GM23338 (cell line): ENCODE measurements around the gene CELA2B. TPM values are rescaled to one million over a fixed set of nuclear protein-coding genes. Genes with fewer than 3 reads are reported as not detected.

ENCODE experiments used
- ATAC-seq: fragments of 200-7000 bp; cut with Tn5 transposase; 3 replicates; pipeline ENCODE4 v1.9.1; 2020
- DNase-seq: peaks from one replicate; pipeline ENCODE4 v3.0.0-alpha.2; 2015; ENCODE audit warnings: low spot score
- H2AFZ ChIP-seq: fragments of 200-600 bp; sonication (generic); 2 replicates; pipeline ENCODE4 v1.8.0; 2016; ENCODE audit warnings: antibody characterized with exemption, mild to moderate bottlenecking, moderate library complexity
- H3F3A ChIP-seq: fragments of 200-600 bp; sonication (generic); replicated peaks from 2 replicates; pipeline ENCODE4 v1.8.0; 2017; ENCODE audit warnings: antibody characterized with exemption, mixed run types, low read depth
- H3K27ac ChIP-seq: fragments of 200-600 bp; sonication (generic); 2 replicates; pipeline ENCODE4 v1.6.1; 2016; ENCODE audit warnings: low read depth
- H3K27me3 ChIP-seq: fragments of 200-600 bp; sonication (generic); 2 replicates; pipeline ENCODE4 v1.8.0; 2016; ENCODE audit warnings: mild to moderate bottlenecking, mixed run types, moderate library complexity; ENCODE audit not compliant: insufficient read depth
- H3K36me3 ChIP-seq: fragments of 200-600 bp; sonication (generic); 2 replicates; pipeline ENCODE4 v1.8.0; 2016; ENCODE audit warnings: mild to moderate bottlenecking; ENCODE audit not compliant: insufficient read depth
- H3K4me1 ChIP-seq: fragments of 200-600 bp; sonication (generic); 2 replicates; pipeline ENCODE4 v1.8.0; 2016; ENCODE audit warnings: mild to moderate bottlenecking, moderate library complexity; ENCODE audit not compliant: insufficient read depth
- H3K4me2 ChIP-seq: fragments of 200-600 bp; sonication (generic); 2 replicates; pipeline ENCODE4 v1.7.1; 2017; ENCODE audit warnings: mixed run types
- H3K4me3 ChIP-seq: fragments of 200-600 bp; sonication (generic); 2 replicates; pipeline ENCODE4 v1.6.1; 2016; ENCODE audit warnings: mixed run types
- H3K79me2 ChIP-seq: fragments of 200-600 bp; sonication (generic); replicated peaks from 2 replicates; pipeline ENCODE4 v1.8.0; 2017; ENCODE audit warnings: mild to moderate bottlenecking; ENCODE audit not compliant: insufficient read depth
- H3K9me2 ChIP-seq: fragments of 200-600 bp; sonication (generic); 2 replicates; pipeline ENCODE4 v1.8.0; 2017; ENCODE audit not compliant: insufficient read depth
- H4K20me1 ChIP-seq: fragments of 200-600 bp; sonication (generic); replicated peaks from 2 replicates; pipeline ENCODE4 v1.8.0; 2017; ENCODE audit warnings: mild to moderate bottlenecking; ENCODE audit not compliant: insufficient read depth
- H3K27ac Mint-ChIP-seq: 2 replicates; pipeline ENCODE4 v1.8.0; 2020; ENCODE audit warnings: inconsistent platforms, mild to moderate bottlenecking, moderate library complexity, mixed read lengths
- H3K27me3 Mint-ChIP-seq: 3 replicates; pipeline ENCODE4 v1.8.0; 2022; ENCODE audit warnings: low read depth, mild to moderate bottlenecking, moderate library complexity, mixed read lengths, inconsistent platforms; ENCODE audit not compliant: insufficient read depth, poor library complexity
- H3K36me3 Mint-ChIP-seq: 3 replicates; pipeline ENCODE4 v1.8.0; 2021; ENCODE audit warnings: low read depth, mild to moderate bottlenecking, inconsistent platforms, moderate library complexity, mixed read lengths
- H3K4me1 Mint-ChIP-seq: 3 replicates; pipeline ENCODE4 v1.8.0; 2020; ENCODE audit warnings: mild to moderate bottlenecking, inconsistent platforms, mixed read lengths
- H3K4me3 Mint-ChIP-seq: 3 replicates; pipeline ENCODE4 v1.8.0; 2021; ENCODE audit warnings: moderate library complexity, mild to moderate bottlenecking, inconsistent platforms, mixed read lengths
- H3K9me3 Mint-ChIP-seq: 3 replicates; pipeline ENCODE4 v1.8.0; 2020; ENCODE audit warnings: moderate library complexity, mild to moderate bottlenecking, inconsistent platforms, mixed read lengths
- CREB1 ChIP-seq: fragments of 250-450 bp; sonication (Bioruptor Pico); IDR thresholded peaks from 2 replicates; pipeline ENCODE4 v1.5.0; 2020; ENCODE audit warnings: low read depth, mild to moderate bottlenecking, moderate library complexity
- CTCF ChIP-seq, 2 experiments: fragments of 200-600 bp in 1 of 2; sonication (generic) in 1 of 2; conservative IDR thresholded peaks; 2 replicates each; pipeline versions ENCODE4 v1.5.1 to v1.6.1; 2016 to 2017; ENCODE audit warnings: antibody characterized with exemption in 2 of 2, low read depth in 2 of 2, mild to moderate bottlenecking in 2 of 2, moderate library complexity in 1 of 2
- ETS1 ChIP-seq: IDR thresholded peaks from 2 replicates; pipeline ENCODE4 v1.6.1; 2016; ENCODE audit warnings: antibody characterized with exemption
- EZH2 ChIP-seq: fragments of 200-600 bp; sonication (generic); IDR thresholded peaks from one replicate; pipeline ENCODE4 v1.8.0; 2017; ENCODE audit warnings: antibody characterized with exemption, mild to moderate bottlenecking, low read depth; ENCODE audit not compliant: unreplicated experiment
- JUNB ChIP-seq: IDR thresholded peaks from one replicate; pipeline ENCODE4 v1.6.1; 2016; ENCODE audit warnings: antibody characterized with exemption; ENCODE audit not compliant: unreplicated experiment
- NANOG ChIP-seq: IDR thresholded peaks from 2 replicates; pipeline ENCODE4 v1.6.1; 2016; ENCODE audit warnings: antibody characterized with exemption, borderline replicate concordance
- POLR2AphosphoS5 ChIP-seq: IDR thresholded peaks from 2 replicates; pipeline ENCODE4 v1.6.1; 2016; ENCODE audit warnings: antibody characterized with exemption, low read depth
- STAT1 ChIP-seq: IDR thresholded peaks from one replicate; pipeline ENCODE4 v1.6.1; 2016; ENCODE audit warnings: antibody characterized with exemption; ENCODE audit not compliant: unreplicated experiment
- ZNF114 ChIP-seq: fragments of 250-450 bp; sonication (Bioruptor Pico); IDR thresholded peaks from 2 replicates; pipeline ENCODE4 v1.5.0; 2020; ENCODE audit warnings: mild to moderate bottlenecking, moderate library complexity
- ZNF331 ChIP-seq: fragments of 250-450 bp; sonication (Bioruptor Pico); IDR thresholded peaks from 2 replicates; pipeline ENCODE4 v1.5.0; 2020; ENCODE audit warnings: low read depth, mild to moderate bottlenecking, moderate library complexity
- ZNF462 ChIP-seq: fragments of 250-450 bp; sonication (Bioruptor Pico); IDR thresholded peaks from 2 replicates; pipeline ENCODE4 v1.5.0; 2020; ENCODE audit warnings: mild to moderate bottlenecking, moderate library complexity
- polyA plus RNA-seq: library from polyadenylated mRNA; unstranded; fragments of >200 nt; fragmentation: Nextera tagmentation; extraction: Ambion mirVana; gene quantifications from 2 replicates; pipeline ENCODE4 v1.2.1, GENCODE V29; 2016
- total RNA-seq: library from RNA; depleted of rRNA; stranded (reverse); fragments of >200 nt; shearing (Covaris generic); gene quantifications from 2 replicates; pipeline ENCODE4 v1.2.3, GENCODE V29; 2014

The CELA2B gene
- total and polyA plus RNA-seq, 2 experiments from 2014 or later = not detected

GRCh38 chr1:15526490-15527339, 50.8 kb downstream of the CELA2B start, which contains the start of gene DNAJC16:
TSS of gene DNAJC16 (plus strand) at chr1:15526848. CDS start at chr1:15529106, 2,258 bp downstream.
- peak within 1 kb of the TSS; percentile 73 for H3K4me3 ChIP-seq
- no peaks in the 10 kb centered on the region for H3K27me3 ChIP-seq
- DNase-seq (peak; percentile 100), ATAC-seq (peak; percentile 71)
- H2AFZ ChIP-seq = peak within 1 kb of the TSS; percentile 94; the same call in 1 of the 2 replicates
- 0 out of 2 replicates have a peak, but pooled peaks cover 6% of the 10 kb centered on the region for H4K20me1 ChIP-seq
- no peak for TF ChIP-seq STAT1
- TF ChIP-seq ZNF462 = no peak
- no peak for TF ChIP-seq JUNB
- peak; percentile 65 for TF ChIP-seq CREB1
- TF ChIP-seq CTCF (conservative IDR thresholded peaks at IDR 0.05; ENCODE audit: low read depth in 2 of 2) = peak in 1 of 2 experiments; percentile 43; a peak in 2 of 4 replicates
- TF ChIP-seq ETS1 = peak; percentile 86
- no peak for TF ChIP-seq NANOG
- no peak for TF ChIP-seq EZH2
- peak; percentile 93 for TF ChIP-seq POLR2AphosphoS5
- no peak for TF ChIP-seq ZNF331 (CRISPR knock-in tag)
- TF ChIP-seq ZNF114 = no peak
- peak within 1 kb of the TSS; percentile 89 for H3K27ac Mint-ChIP-seq
- H3F3A ChIP-seq = no peaks in the 10 kb centered on the region
- H3K36me3 Mint-ChIP-seq = no peaks in the 10 kb centered on the region
- H3K27ac ChIP-seq = peak within 1 kb of the TSS; percentile 73
- no peaks in the 10 kb centered on the region for H3K9me3 Mint-ChIP-seq
- H3K36me3 ChIP-seq = no peaks in the 10 kb centered on the region
- H3K4me3 Mint-ChIP-seq = peak within 1 kb of the TSS; percentile 83
- H3K4me1 ChIP-seq = peaks cover 15% of the 10 kb centered on the region
- peaks cover 34% of the 10 kb centered on the region for H3K4me1 Mint-ChIP-seq
- no peaks in the 10 kb centered on the region for H3K9me2 ChIP-seq
- H3K27me3 Mint-ChIP-seq = peaks cover 7% of the 10 kb centered on the region
- H3K4me2 ChIP-seq = peak within 1 kb of the TSS; percentile 81
- H3K79me2 ChIP-seq = peaks cover 46% of the 10 kb centered on the region
